Measurements from ENCODE around the gene FCHO2. TPM values are rescaled to one million over a fixed set of nuclear protein-coding genes. Genes with fewer than 3 reads are reported as not detected.

FCHO2 gene
- total and polyA plus RNA-seq, 7 donors, result 4.0 to 19.9 (median 16.6) TPM

GRCh38 chr5:73119451-73120157, 163.8 kb downstream of the FCHO2 start:
- intact Hi-C loops (cut with DNase I), result no loop called here

GRCh38 chr5:73120222-73121118, 164.6 kb downstream of the FCHO2 start, which contains the start of gene TMEM171:
Gene TMEM171 (plus strand): TSS chr5:73120575. CDS start chr5:73123374, 2,799 bp downstream.
- TF ChIP-seq CTCF (IDR thresholded peaks at IDR 0.05), result no peak
- ATAC-seq, result peak; percentile 66 to 82 (median 79)
- peaks cover 0 to 20% (median 2%) of the 10 kb centered on the region in 3 donors for H3K27me3 ChIP-seq (ENCODE audit: insufficient read depth in 3 of 3, low read length in 2 of 3)
- intact Hi-C loops (cut with DNase I), result no loop called here
- H3K36me3 ChIP-seq (ENCODE audit: insufficient read depth in 1 of 2, low read depth in 1 of 2), result no peaks in the 10 kb centered on the region
- peak within 1 kb of the TSS; percentile 46 for H3K27ac ChIP-seq
- WGBS, 3 donors, result 1 to 2% (median 1%) methylated on average over 56 to 94 of the region's 94 CpGs
- peak; percentile 45 to 68 for DNase-seq
- peaks cover 4% of the 10 kb centered on the region for H3K4me1 ChIP-seq
- no peaks in the 10 kb centered on the region for H3K9me3 ChIP-seq
- peak within 1 kb of the TSS; percentile 62 for H3K4me3 ChIP-seq

More at GRCh38 chr5:73119451-73120157, 163.8 kb downstream of the FCHO2 start:
- Histone ChIP-seq H3K4me1 (peaks cover 4% of the 10 kb centered on the region), H3K4me3 (peak overlapping the region; percentile 62), H3K27ac (peak overlapping the region; percentile 46), H3K36me3 (ENCODE audit: insufficient read depth in 1 of 2, low read depth in 1 of 2) (no peaks in the 10 kb centered on the region), H3K27me3 (ENCODE audit: insufficient read depth in 3 of 3, low read length in 2 of 3) (peaks cover 0 to 20% (median 2%) of the 10 kb centered on the region in 3 donors), H3K9me3 (no peaks in the 10 kb centered on the region)
- ATAC-seq (peak; percentile 84 to 93 (median 88)), DNase-seq (peak; percentile 23 to 71)
- no peak for TF ChIP-seq CTCF (IDR thresholded peaks at IDR 0.05)
- WGBS, 3 donors, result 16 to 21% (median 18%) methylated on average over 33 to 40 of the region's 40 CpGs

- H3K27me3 ChIP-seq (ENCODE audit: insufficient read depth in 3 of 3, low read length in 2 of 3), result peaks cover 0 to 20% (median 2%) of the 10 kb centered on the region in 3 donors
- H3K4me3 ChIP-seq, result peak overlapping the region; percentile 62
- ATAC-seq, result no peak
- H3K36me3 ChIP-seq (ENCODE audit: insufficient read depth in 1 of 2, low read depth in 1 of 2), result no peaks in the 10 kb centered on the region
- DNase-seq, result no peak
- 35 to 36% (median 35%) methylated on average over 6 of the region's 6 CpGs for WGBS, 3 donors
- intact Hi-C loops (cut with DNase I), result no loop called here
- H3K27ac ChIP-seq, result no peak overlapping the region
- H3K9me3 ChIP-seq, result no peaks in the 10 kb centered on the region
- TF ChIP-seq CTCF (IDR thresholded peaks at IDR 0.05), result no peak
- H3K4me1 ChIP-seq, result peaks cover 4% of the 10 kb centered on the region
Observed at GRCh38 chr5:73121119-73121463, 165.2 kb downstream of the FCHO2 start.

GRCh38 chr5:73122875-73123810, 167.3 kb downstream of the FCHO2 start:
- DNase-seq (no peak), ATAC-seq (no peak)
- WGBS, 3 donors, result 71 to 79% (median 75%) methylated on average over 19 of the region's 19 CpGs
- H3K36me3 ChIP-seq (ENCODE audit: insufficient read depth in 1 of 2, low read depth in 1 of 2), result no peaks in the 10 kb centered on the region
- H3K4me1 ChIP-seq, result peaks cover 4% of the 10 kb centered on the region
- no peaks in the 10 kb centered on the region for H3K9me3 ChIP-seq
- H3K27me3 ChIP-seq (ENCODE audit: insufficient read depth in 3 of 3, low read length in 2 of 3), result peaks cover 0 to 20% (median 2%) of the 10 kb centered on the region in 3 donors
- no peak overlapping the region for H3K27ac ChIP-seq
- intact Hi-C loops (cut with DNase I), result no loop called here
- TF ChIP-seq CTCF (IDR thresholded peaks at IDR 0.05), result no peak
- no peak overlapping the region for H3K4me3 ChIP-seq

Measured in psoas muscle (tissue), 8 donors.